GM20000 (cell line): ENCODE measurements around the gene SPDYE3.
"Not testable (repeated sequence)": the region's sequence is repeated elsewhere in the genome, so short reads cannot be mapped to it uniquely, and the experiment has no call there.

Experiments used
- DNase-seq: peaks from one replicate; pipeline ENCODE4 v3.0.0; 2012; ENCODE audit warnings: low spot score
- TF ChIP-seq, protein P1 (sequence below): IDR thresholded peaks from 2 replicates; pipeline ENCODE4 v1.5.1; 2012; ENCODE audit warnings: mild to moderate bottlenecking, control low read depth; ENCODE audit errors: extremely low read depth, missing control alignments

The SPDYE3 gene

DNA sequence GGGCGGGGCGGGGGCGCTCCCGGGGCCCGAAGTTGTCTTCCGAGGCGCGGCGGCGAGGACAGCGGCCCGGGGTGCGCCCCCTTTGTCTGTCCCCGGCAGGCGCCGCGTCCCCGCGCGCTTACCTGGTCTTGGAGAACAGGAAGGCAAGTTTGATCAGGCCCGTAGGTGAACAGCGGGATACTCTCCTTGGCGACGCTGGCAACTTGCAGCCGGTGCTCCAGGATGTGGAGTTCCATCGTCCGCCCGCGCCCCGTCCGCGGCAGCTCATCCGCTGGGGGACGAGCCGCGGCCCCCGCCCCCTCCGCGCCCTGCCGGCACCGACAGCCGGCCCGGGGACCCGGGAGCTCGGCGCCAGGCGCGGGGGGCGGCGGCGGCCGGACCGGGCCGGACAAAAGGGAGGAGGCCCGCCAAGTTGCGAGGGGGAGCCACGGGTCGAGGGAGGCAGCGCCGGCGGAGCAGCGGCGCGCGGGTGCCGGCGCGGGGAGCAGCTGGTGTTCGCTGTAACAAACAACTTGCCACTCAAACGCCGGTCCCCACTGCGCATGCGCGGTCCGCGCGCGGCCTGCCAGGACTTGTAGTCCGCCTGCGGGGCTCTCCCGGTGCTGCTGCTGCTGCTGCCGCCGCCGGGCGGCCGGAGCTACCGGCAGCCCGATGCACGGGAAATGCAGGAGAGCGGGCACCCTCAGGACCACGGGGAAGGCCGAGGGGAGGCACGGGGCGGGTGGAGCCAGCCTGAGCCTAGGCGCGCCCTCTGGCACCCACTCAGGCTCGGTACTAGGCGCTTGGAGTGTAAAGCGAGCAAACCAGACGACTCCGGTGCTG lies 35.6 kb upstream of the SPDYE3 start:
- TF ChIP-seq, protein P1, sequence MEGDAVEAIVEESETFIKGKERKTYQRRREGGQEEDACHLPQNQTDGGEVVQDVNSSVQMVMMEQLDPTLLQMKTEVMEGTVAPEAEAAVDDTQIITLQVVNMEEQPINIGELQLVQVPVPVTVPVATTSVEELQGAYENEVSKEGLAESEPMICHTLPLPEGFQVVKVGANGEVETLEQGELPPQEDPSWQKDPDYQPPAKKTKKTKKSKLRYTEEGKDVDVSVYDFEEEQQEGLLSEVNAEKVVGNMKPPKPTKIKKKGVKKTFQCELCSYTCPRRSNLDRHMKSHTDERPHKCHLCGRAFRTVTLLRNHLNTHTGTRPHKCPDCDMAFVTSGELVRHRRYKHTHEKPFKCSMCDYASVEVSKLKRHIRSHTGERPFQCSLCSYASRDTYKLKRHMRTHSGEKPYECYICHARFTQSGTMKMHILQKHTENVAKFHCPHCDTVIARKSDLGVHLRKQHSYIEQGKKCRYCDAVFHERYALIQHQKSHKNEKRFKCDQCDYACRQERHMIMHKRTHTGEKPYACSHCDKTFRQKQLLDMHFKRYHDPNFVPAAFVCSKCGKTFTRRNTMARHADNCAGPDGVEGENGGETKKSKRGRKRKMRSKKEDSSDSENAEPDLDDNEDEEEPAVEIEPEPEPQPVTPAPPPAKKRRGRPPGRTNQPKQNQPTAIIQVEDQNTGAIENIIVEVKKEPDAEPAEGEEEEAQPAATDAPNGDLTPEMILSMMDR = no peak
- DNase-seq = peak; percentile 95

DNA sequence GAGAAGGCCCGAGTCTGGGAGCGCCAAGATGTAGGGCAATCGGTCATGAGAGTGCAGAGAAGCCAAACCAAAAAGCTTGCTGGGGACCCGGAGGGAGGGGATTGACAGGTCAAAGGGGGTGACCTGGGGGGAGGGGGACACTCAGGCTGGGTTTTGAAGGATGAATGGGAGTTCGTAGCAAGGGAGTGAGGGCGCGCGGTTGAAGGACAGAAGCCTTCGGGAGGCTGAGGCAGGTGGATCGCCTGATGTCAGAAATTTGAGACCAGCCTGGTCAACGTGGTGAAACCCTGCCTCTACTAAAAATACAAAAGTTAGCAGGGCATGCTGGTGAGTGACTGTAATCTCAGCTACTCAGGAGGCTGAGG lies 35.0 kb upstream of the SPDYE3 start:
- not testable (repeated sequence) for DNase-seq

DNA sequence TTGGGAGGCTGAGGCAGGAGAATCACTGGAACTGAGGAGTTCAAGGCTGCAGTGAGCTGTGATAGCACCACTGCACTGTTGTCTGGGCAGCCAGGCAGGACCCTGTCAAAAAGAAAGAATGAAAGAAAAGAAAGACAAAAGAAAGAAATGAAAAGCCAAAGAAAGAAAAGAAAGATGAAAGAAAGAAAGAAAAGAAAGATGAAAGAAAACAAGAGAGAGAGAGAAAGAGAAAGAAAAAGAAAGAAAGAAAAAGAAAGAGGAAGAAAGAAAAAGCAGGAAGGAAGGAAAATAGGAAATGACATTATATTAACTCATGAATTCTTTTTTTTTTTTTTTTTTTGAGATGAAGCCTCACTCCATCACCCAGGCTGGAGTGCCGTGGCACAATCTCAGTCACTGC lies 32.4 kb upstream of the SPDYE3 start:
- no peak for DNase-seq
- TF ChIP-seq, protein P1 = no peak

DNA sequence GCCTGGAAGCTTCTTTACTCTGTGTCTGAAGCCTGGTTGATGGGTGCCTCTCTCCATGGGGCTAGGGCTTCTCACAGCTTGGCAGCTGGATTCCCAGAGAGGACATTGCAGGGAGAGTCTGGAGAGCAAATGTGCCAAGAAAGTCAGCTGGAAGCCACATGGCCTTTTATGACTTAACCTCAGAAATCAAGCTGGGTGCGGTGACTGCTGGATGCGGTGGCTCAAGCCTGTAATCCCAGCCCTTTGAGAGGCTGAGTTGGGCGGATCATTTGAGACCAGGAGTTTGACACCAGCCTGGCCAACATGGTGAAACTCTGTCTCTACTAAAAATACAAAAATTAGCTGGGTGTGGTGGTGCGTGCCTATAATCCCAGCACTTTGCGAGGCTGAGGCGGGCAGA lies 31.4 kb upstream of the SPDYE3 start:
- DNase-seq = not testable (repeated sequence)

DNA sequence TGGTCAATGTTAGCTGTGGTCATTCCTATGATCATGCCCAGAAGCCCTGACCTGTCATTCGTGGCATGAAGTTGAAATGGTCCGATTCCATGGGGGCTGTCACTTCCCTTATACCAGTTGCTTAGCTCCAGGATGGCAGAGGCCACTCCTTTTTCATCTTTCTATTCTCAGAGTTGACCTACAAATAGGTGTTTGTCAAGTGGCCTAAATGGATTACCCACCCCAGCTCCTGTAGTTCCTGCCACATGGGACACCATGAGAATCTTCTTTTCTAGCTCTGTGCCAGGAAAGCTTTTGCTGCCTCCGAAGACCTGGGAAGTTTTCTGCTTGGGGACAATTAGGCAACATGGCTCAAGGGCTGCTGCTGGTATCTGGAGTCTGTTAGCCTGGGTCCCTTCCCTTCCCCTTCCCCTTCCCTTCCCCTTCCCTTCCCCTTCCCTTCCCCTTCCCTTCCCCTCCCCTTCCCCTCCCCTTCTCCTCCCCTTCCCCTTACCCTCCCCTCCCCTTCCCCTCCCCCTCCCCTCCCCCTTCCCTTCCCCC lies 25.4 kb upstream of the SPDYE3 start:
- not testable (repeated sequence) for DNase-seq

DNA sequence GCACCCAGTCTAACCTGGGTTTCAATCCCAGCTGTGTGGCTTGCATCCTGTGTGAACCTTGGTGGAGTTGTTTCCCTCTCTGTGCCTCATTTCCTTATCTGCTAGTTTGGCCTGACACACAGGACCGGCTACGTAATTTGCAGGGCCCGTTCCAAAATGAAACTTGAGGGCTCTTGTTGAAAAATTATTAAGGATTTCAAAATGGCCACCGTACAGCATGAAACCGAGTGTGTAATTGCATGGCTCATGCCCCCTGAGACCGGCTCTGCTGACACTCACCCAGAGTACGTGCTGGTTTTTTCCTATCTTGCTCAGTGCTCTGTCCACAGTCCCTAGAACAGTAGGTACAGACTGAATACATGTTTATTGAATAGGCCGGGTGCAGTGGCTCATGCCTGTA lies 24.4 kb upstream of the SPDYE3 start:
- DNase-seq = not testable (repeated sequence)

DNA sequence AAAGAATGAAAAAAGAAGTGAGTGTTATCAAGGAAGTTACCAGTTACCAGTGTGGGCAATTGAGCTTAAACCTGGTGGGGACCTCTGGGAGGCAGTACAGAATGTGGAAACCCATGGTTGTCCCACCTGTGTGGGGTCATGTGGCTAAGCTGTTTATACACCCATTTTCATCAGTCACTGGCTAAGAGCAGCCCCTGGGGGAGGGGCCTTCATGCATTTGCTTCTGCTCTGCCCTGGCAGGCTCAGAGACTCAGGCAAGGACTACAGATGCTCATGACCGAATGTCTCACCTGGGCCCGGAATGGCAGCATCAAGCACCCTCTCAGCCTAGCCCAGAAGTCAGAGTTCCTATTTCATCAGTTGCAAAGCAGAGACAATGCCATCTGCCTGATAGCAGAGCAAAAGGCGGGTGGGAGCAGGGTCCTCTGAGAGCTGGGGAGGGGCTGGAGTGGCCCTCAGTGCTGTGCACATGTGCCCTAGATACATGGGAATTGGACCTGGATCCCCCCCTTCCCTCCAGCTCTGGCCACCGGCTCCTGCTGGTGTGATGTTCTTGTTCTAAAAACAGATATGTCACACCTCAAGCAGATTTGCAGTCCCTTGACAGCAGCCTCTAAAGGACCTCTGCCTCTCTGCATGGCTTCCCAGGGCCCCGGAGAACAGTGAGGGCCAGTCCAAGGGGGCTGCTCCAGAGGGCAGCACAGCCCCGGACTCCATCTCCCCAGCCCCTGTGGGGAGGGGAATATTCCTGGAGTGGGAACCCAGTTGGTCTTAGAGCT lies 20.1 kb upstream of the SPDYE3 start:
- not testable (repeated sequence) for DNase-seq

DNA sequence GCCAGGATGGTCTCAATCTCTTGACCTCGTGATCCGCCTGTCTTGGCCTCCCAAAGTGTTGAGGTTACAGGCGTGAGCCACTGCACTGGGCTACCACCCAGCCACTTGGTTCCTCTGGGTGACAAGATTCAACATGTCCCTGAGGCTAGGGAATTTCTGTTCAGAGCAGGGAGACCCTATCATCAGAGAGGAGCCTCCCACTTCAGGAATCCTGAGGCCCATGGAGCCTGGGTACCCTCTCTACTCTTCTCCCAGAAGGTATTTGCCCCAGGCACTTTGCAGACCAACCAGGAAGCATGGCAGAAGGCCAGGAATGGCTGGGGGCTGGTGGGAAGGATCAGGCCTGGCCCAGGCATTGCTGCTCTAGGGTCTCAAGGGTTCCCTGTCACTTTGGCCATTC lies 19.2 kb upstream of the SPDYE3 start:
- DNase-seq = not testable (repeated sequence)

DNA sequence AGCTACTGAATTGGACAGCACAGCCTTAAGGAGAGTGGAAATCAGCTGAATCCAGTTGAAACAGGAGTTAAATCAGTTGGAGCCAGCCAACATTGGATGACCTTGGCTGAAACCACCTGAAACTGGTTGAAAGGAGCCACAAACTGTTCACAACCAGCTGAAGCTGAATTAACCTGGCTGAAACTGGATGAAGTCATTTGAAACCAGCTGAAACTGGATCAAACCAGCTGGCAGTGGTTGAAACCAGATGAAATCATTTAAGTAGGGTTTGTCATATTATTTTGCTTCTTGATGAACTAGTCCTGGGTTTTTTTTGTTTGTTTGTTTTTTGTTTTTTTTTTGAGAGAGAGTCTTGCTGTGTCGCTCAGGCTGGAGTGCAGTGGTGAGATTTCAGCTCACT lies 15.3 kb upstream of the SPDYE3 start:
- DNase-seq = not testable (repeated sequence)

DNA sequence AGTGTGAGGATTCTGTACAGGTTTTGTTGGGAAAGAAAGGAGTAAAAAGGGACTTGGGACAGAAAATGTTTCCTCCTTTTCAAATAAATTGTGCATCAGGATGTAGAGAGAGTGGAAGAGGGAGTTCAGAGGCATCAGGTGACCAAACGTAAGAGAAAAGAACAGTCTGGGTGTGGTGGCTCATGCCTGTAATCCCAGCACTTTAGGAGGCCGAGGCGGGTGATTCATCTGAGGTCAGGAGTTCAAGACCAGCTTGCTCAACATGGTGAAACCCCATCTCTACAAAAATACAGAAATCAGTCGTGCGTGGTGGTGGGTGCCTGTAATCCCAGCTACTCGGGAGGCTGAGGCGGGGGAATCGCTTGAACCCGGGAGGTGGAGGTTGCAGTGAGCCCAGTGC lies 12.2 kb upstream of the SPDYE3 start:
- DNase-seq = not testable (repeated sequence)

DNA sequence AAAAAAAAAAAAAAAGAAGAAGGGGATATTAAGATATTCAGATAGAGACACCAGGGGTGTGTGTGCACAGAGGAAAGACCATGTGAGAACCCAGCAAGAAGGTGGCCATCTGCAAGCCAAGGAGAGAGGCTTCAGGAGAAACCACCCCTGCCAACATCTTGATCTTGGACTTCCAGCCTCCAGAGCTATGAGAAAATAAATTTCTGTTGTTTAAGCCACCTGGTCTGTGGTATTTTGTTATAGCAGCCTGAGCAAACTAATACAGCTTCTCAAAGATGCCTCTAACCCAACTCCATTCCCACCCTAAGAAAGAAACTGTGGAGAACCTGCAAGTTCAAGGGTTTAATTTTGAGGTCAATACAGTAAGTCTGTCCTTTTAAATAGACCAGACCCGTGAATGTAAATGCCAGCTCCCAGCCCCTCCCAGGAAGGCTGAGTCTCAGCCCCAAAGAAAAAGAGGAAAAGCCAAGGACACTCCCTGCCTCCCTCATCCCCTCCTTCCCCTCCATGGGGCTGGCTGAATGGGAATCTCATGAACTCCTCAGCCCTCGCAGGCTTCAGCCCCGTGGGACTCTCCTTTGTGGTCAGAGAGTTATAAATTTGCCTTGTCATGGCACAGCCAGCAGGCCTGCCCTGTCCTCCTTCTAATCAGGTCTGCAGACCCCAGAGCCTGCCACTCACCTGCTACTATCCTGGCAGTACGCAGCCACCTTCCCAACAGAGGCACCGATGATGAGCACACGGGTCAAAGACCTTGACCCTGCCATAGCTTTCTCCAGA lies 9.5 kb upstream of the SPDYE3 start:
- not testable (repeated sequence) for DNase-seq

DNA sequence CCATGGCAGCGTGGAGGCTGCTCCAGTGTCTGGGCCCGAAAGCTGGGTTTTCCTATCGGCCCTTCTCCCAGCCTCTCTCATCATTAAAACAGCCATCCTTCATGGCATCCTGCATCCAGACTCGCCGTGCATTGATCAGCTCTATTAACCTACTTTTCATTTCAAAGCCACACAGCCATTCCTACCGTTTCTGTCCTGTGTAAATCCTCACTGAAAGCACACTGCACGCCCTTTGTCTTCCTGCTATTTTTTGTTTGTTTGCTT lies 8.9 kb upstream of the SPDYE3 start:
- not testable (repeated sequence) for DNase-seq

DNA sequence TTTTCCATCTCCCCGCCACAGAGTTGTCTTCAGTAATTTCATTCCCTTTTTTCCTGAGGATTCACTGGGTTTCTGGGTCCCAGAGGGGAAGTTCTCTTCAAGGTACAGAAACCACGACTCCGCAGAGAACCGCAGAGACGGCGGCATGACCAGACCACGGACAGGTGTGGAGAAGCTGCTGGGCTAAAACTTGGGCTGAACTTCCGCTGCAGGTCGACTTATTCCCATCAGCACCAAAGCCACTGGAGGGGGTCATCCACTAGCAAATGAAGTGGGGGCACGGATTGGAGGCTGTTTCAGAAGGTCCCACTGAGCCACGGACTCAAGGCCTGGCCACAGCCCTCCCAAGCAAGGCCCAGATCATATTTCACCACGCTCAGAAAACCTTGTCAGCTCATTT lies 3.0 kb upstream of the SPDYE3 start:
- DNase-seq = not testable (repeated sequence)

DNA sequence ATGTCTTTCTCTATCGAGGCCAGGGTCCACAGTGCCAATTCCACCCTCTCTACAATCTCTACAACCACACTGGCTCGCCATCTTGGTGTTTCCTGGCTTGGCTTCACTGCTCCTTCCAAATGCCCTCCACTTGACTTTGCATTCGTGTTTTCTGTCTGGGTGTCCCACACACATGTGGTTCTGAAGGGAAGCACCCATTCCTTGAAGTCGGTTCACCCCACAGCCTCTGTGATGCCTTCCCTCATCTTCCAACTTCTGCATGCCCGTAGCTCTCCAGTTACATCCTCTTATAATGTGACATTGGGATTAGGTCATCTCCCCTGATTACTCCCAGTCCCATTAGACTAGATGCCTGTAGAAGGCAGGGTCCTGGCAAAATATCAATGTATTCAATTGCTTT lies 10.8 kb downstream of the SPDYE3 start:
- DNase-seq = not testable (repeated sequence)

DNA sequence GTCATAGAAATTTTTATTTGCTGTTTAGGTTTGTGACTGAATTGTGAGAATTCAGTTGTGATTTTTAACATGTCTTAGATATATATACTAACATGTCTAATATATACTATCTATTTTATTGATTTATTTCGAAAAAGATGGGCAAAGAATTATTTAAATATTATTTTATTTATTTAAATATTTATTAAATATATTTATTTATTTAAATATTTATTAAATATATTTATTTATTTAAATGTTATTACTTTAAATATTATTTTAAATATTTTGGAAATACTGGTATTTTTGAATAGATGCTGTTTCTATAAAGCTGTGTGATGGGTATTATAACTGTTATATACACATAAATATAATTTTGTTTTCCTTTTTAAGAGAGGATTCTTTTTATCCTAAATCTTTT lies 14.1 kb downstream of the SPDYE3 start:
- not testable (repeated sequence) for DNase-seq

DNA sequence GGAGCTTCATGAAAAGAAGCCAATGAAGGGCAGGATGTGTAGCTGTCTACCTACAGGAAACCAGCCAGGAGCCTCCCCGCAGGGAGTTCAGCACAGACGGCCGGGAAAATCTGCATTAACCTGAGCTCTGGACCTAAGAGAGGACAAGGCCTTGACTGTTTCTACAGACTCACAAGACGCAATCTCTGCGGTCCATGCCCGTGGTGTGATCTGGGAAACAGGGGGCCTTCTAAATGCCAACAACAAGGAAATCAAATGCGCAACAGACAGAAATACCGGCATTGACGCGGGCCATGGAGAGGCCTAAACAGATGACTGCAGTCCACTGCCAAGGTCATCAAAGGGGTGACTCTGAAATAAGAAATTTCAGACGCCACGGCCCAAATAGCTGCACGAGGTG lies 16.7 kb downstream of the SPDYE3 start:
- not testable (repeated sequence) for DNase-seq

DNA sequence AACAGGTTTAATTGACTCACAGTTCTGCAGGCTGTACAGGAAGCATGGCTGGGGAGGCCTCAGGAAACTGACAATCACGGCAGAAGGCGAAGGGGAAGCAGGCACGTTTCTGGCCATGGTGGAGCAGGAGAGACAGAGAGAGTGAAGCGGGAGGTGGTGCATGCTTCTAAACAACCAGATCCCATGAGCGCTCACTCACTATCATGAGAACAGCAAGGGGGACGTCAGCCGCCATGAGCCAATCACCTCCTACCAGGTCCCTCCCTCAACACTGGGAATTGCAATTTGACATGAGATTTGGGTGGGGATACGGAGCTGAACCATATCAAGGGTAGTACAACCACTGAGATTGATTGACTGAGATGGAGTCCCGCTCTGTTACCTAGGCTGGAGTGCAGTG lies 18.2 kb downstream of the SPDYE3 start:
- DNase-seq = not testable (repeated sequence)

DNA sequence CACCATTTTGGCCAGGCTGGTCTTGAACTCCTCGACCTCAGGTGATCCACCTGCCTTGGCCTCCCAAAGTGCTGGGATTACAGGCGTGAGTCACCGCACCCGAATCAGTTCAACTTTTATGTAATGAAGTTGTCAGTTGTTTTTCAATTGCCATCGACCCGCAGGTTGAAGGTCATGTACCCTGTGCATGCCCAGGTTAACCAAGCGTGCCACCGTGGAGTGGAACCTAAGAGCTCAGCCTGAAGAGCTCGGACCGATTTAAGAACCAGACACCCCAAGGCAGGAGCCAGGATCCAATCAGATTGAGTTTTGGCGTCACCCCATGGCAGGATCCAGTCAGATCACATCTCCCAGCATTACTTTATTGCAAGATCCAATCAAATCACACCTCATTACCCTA lies 19.4 kb downstream of the SPDYE3 start:
- not testable (repeated sequence) for DNase-seq
